ENCODE data around the gene NRSN2.

NRSN2 gene

DNA sequence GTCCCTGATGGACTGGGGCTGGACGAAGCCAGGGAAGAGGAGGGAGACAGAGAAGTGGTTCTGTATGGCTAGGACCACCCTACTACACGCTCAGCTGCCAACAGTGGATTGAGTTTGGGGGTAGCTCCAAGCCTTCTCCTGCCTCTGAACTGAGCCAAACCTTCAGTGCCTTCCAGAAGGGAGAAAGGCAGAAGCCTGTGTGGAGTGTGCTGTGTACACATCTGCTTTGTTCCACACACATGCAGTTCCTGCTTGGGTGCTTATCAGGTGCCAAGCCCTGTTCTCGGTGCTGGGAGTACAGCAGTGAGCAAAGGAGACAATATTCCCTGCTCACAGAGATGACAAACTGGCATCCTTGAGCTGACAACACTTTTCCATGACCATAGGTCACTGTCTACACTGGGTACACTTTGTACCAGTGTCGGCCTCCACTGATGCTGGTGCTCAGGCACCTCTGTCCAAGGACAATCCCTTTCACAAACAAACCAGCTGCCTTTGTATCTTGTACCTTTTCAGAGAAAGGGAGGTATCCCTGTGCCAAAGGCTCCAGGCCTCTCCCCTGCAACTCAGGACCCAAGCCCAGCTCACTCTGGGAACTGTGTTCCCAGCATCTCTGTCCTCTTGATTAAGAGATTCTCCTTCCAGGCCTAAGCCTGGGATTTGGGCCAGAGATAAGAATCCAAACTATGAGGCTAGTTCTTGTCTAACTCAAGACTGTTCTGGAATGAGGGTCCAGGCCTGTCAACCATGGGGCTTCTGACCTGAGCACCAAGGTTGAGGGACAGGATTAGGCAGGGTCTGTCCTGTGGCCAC lies 49.9 kb downstream of the NRSN2 start:
- no peak overlapping the region for H3K9ac ChIP-seq (ENCODE audit: low read length)
- no peak overlapping the region for H3K27ac ChIP-seq (ENCODE audit: low read length)
- peaks cover 10% of the 10 kb centered on the region for H3K4me1 ChIP-seq (ENCODE audit: control insufficient read depth, low read depth, low read length)
- no peaks in the 10 kb centered on the region for H3K9me3 ChIP-seq (ENCODE audit: control insufficient read depth, low read depth, low read length)
- peaks cover 11% of the 10 kb centered on the region for H3K36me3 ChIP-seq (ENCODE audit: control insufficient read depth, low read depth, low read length)
- no peak overlapping the region for H3K4me3 ChIP-seq (ENCODE audit: low read length)
- no peaks in the 10 kb centered on the region for H3K27me3 ChIP-seq (ENCODE audit: control insufficient read depth, insufficient read depth, low read length)

- Histone ChIP-seq H3K27ac (ENCODE audit: low read length) (no peak overlapping the region), H3K9me3 (ENCODE audit: control insufficient read depth, low read depth, low read length) (no peaks in the 10 kb centered on the region), H3K9ac (ENCODE audit: low read length) (no peak overlapping the region), H3K4me3 (ENCODE audit: low read length) (no peak overlapping the region), H3K27me3 (ENCODE audit: control insufficient read depth, insufficient read depth, low read length) (no peaks in the 10 kb centered on the region), H3K36me3 (ENCODE audit: control insufficient read depth, low read depth, low read length) (peaks cover 11% of the 10 kb centered on the region), H3K4me1 (ENCODE audit: control insufficient read depth, low read depth, low read length) (peaks cover 10% of the 10 kb centered on the region)
Observed at GRCh38 chr20:397432-398237, 50.7 kb downstream of the NRSN2 start.

GRCh38 chr20:399182-399707 lies 52.3 kb downstream of the NRSN2 start:
- peaks cover 11% of the 10 kb centered on the region for H3K36me3 ChIP-seq (ENCODE audit: control insufficient read depth, low read depth, low read length)
- H3K27me3 ChIP-seq (ENCODE audit: control insufficient read depth, insufficient read depth, low read length), result no peaks in the 10 kb centered on the region
- H3K9me3 ChIP-seq (ENCODE audit: control insufficient read depth, low read depth, low read length), result no peaks in the 10 kb centered on the region
- no peak overlapping the region for H3K9ac ChIP-seq (ENCODE audit: low read length)
- H3K4me3 ChIP-seq (ENCODE audit: low read length), result no peak overlapping the region
- H3K27ac ChIP-seq (ENCODE audit: low read length), result no peak overlapping the region
- peaks cover 10% of the 10 kb centered on the region for H3K4me1 ChIP-seq (ENCODE audit: control insufficient read depth, low read depth, low read length)

DNA sequence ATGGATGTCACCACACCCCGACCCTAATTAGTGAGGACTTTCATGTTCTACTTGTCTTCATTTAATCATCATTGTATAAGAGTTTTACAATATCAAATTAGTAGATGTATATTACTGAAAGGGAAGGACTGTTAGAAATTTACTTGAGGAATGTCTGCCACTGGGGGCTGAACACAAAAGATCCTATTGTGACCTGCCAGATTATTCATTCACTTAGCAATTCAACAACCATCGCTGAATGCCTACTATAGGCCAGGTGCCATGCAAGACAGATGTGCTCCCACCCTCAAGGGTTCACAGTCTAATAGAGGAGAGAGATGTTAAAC lies 53.2 kb downstream of the NRSN2 start:
- peaks cover 11% of the 10 kb centered on the region for H3K36me3 ChIP-seq (ENCODE audit: control insufficient read depth, low read depth, low read length)
- no peaks in the 10 kb centered on the region for H3K9me3 ChIP-seq (ENCODE audit: control insufficient read depth, low read depth, low read length)
- H3K4me1 ChIP-seq (ENCODE audit: control insufficient read depth, low read depth, low read length), result peaks cover 10% of the 10 kb centered on the region
- H3K9ac ChIP-seq (ENCODE audit: low read length), result no peak overlapping the region
- no peak overlapping the region for H3K4me3 ChIP-seq (ENCODE audit: low read length)
- H3K27ac ChIP-seq (ENCODE audit: low read length), result no peak overlapping the region
- H3K27me3 ChIP-seq (ENCODE audit: control insufficient read depth, insufficient read depth, low read length), result no peaks in the 10 kb centered on the region

DNA sequence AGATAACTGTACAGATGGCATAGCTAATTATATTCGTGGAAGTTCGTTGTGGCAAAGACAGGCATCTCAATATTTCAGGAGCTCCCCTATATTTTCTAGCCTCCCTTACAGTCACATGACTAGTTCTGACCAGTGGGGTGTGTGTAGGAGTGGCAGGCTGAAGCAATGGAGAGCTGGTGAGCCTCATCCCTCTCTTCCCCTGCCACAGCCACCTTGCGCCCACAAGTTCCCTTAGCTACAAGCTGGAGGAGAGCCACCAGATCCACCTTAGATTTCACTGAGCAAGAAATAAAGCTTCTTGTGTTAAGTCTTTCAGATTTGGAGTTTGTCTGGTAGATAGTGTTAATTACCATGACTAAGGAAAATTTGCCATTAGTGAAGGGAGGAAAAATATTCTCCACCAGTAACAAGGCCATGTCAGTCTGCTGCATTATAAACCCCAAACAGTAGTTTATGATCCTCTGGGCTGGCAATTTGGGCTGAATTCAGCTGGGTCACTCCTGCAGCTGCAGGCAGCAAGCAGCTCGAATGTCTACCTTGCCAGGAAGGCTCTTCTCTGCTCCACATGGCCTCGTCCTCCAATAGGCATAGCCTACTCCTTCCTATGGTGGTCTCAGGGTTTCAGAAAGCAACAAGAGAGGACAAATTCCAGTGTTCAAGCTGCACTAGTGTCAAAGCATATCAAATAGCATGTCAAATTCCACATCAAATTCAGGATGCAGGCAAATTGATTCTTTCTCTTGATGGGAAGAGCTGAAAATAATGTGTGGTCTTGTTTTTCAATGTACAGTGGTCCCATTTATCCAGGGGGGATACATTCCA lies 53.8 kb downstream of the NRSN2 start:
- no peak overlapping the region for H3K27ac ChIP-seq (ENCODE audit: low read length)
- H3K9me3 ChIP-seq (ENCODE audit: control insufficient read depth, low read depth, low read length), result no peaks in the 10 kb centered on the region
- no peaks in the 10 kb centered on the region for H3K27me3 ChIP-seq (ENCODE audit: control insufficient read depth, insufficient read depth, low read length)
- no peak overlapping the region for H3K4me3 ChIP-seq (ENCODE audit: low read length)
- no peak overlapping the region for H3K9ac ChIP-seq (ENCODE audit: low read length)
- H3K4me1 ChIP-seq (ENCODE audit: control insufficient read depth, low read depth, low read length), result peaks cover 10% of the 10 kb centered on the region
- peaks cover 9% of the 10 kb centered on the region for H3K36me3 ChIP-seq (ENCODE audit: control insufficient read depth, low read depth, low read length)

GRCh38 chr20:401682-402495 lies 55.0 kb downstream of the NRSN2 start:
- H3K9me3 ChIP-seq (ENCODE audit: control insufficient read depth, low read depth, low read length), result no peaks in the 10 kb centered on the region
- no peaks in the 10 kb centered on the region for H3K27me3 ChIP-seq (ENCODE audit: control insufficient read depth, insufficient read depth, low read length)
- peaks cover 13% of the 10 kb centered on the region for H3K4me1 ChIP-seq (ENCODE audit: control insufficient read depth, low read depth, low read length)
- H3K27ac ChIP-seq (ENCODE audit: low read length), result no peak overlapping the region
- H3K4me3 ChIP-seq (ENCODE audit: low read length), result no peak overlapping the region
- no peak overlapping the region for H3K9ac ChIP-seq (ENCODE audit: low read length)
- peaks cover 3% of the 10 kb centered on the region for H3K36me3 ChIP-seq (ENCODE audit: control insufficient read depth, low read depth, low read length)

GRCh38 chr20:402496-402885 lies 55.6 kb downstream of the NRSN2 start:
- H3K4me1 ChIP-seq (ENCODE audit: control insufficient read depth, low read depth, low read length), result peaks cover 15% of the 10 kb centered on the region
- no peak overlapping the region for H3K9ac ChIP-seq (ENCODE audit: low read length)
- no peaks in the 10 kb centered on the region for H3K36me3 ChIP-seq (ENCODE audit: control insufficient read depth, low read depth, low read length)
- H3K27me3 ChIP-seq (ENCODE audit: control insufficient read depth, insufficient read depth, low read length), result no peaks in the 10 kb centered on the region
- no peak overlapping the region for H3K4me3 ChIP-seq (ENCODE audit: low read length)
- H3K9me3 ChIP-seq (ENCODE audit: control insufficient read depth, low read depth, low read length), result no peaks in the 10 kb centered on the region
- H3K27ac ChIP-seq (ENCODE audit: low read length), result no peak overlapping the region

GRCh38 chr20:402898-403581 lies 56.1 kb downstream of the NRSN2 start:
- peaks cover 15% of the 10 kb centered on the region for H3K4me1 ChIP-seq (ENCODE audit: control insufficient read depth, low read depth, low read length)

GRCh38 chr20:403582-403957 lies 56.7 kb downstream of the NRSN2 start:
- no peaks in the 10 kb centered on the region for H3K36me3 ChIP-seq (ENCODE audit: control insufficient read depth, low read depth, low read length)
- no peak overlapping the region for H3K9ac ChIP-seq (ENCODE audit: low read length)
- H3K9me3 ChIP-seq (ENCODE audit: control insufficient read depth, low read depth, low read length), result no peaks in the 10 kb centered on the region
- H3K27me3 ChIP-seq (ENCODE audit: control insufficient read depth, insufficient read depth, low read length), result no peaks in the 10 kb centered on the region
- H3K4me3 ChIP-seq (ENCODE audit: low read length), result no peak overlapping the region
- no peak overlapping the region for H3K27ac ChIP-seq (ENCODE audit: low read length)
- H3K4me1 ChIP-seq (ENCODE audit: control insufficient read depth, low read depth, low read length), result peaks cover 15% of the 10 kb centered on the region

More at GRCh38 chr20:402898-403581, 56.1 kb downstream of the NRSN2 start:
- Histone ChIP-seq H3K27ac (ENCODE audit: low read length) (no peak overlapping the region), H3K36me3 (ENCODE audit: control insufficient read depth, low read depth, low read length) (no peaks in the 10 kb centered on the region), H3K9me3 (ENCODE audit: control insufficient read depth, low read depth, low read length) (no peaks in the 10 kb centered on the region), H3K9ac (ENCODE audit: low read length) (no peak overlapping the region), H3K27me3 (ENCODE audit: control insufficient read depth, insufficient read depth, low read length) (no peaks in the 10 kb centered on the region), H3K4me3 (ENCODE audit: low read length) (no peak overlapping the region)

DNA sequence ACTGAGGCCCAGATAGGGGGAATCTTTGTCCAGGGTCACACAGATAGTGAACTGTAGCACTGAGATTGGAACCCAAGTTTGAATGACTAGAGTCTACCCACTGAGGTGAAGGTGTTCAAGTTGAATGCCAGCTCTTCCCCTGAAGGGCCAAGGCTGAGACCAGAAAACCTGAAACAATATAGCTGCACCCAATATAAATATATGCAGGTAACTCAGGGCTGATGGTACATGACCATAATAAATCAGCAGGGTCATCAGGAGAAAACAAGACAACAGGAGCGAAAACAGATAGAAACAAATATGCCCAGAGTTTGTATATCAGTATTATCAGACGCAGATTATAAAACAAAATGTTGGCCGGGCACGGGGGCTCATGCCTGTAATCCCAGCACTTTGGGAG lies 57.2 kb downstream of the NRSN2 start:
- H3K9me3 ChIP-seq (ENCODE audit: control insufficient read depth, low read depth, low read length), result no peaks in the 10 kb centered on the region
- H3K4me3 ChIP-seq (ENCODE audit: low read length), result no peak overlapping the region
- H3K4me1 ChIP-seq (ENCODE audit: control insufficient read depth, low read depth, low read length), result peaks cover 18% of the 10 kb centered on the region
- no peaks in the 10 kb centered on the region for H3K27me3 ChIP-seq (ENCODE audit: control insufficient read depth, insufficient read depth, low read length)
- H3K27ac ChIP-seq (ENCODE audit: low read length), result no peak overlapping the region
- H3K36me3 ChIP-seq (ENCODE audit: control insufficient read depth, low read depth, low read length), result no peaks in the 10 kb centered on the region
- H3K9ac ChIP-seq (ENCODE audit: low read length), result no peak overlapping the region

All from iPS-18a (cell line).